Skeletal muscle tissue (tissue), 4 donors: ENCODE results near the gene SP3. TPM values are rescaled to one million over a fixed set of nuclear protein-coding genes. Genes with fewer than 3 reads are reported as not detected.

ENCODE experiments used
- H3K27ac ChIP-seq: one replicate; pipeline ENCODE4 v1.7.0; 2013; ENCODE audit warnings: mild to moderate bottlenecking, low read depth, low read length, inconsistent platforms
- H3K27me3 ChIP-seq, 3 donors: one replicate each; pipeline ENCODE4 v1.7.0; 2013; ENCODE audit warnings: low read length in 3 of 3; ENCODE audit not compliant: control insufficient read depth in 3 of 3, insufficient read depth in 3 of 3
- H3K36me3 ChIP-seq, 3 donors: one replicate each; pipeline ENCODE4 v1.7.0; 2013; ENCODE audit warnings: low read length in 3 of 3; ENCODE audit not compliant: control insufficient read depth in 3 of 3, insufficient read depth in 3 of 3
- H3K4me1 ChIP-seq, 3 donors: one replicate each; pipeline ENCODE4 v1.7.0; 2013; ENCODE audit warnings: low read length in 3 of 3, mild to moderate bottlenecking in 3 of 3; ENCODE audit not compliant: control insufficient read depth in 3 of 3, insufficient read depth in 3 of 3
- H3K4me3 ChIP-seq, 3 donors: one replicate each; pipeline ENCODE4 v1.7.0; 2013; ENCODE audit warnings: low read length in 3 of 3
- H3K9ac ChIP-seq, 3 donors: one replicate each; pipeline ENCODE4 v1.7.0; 2013; ENCODE audit warnings: low read length in 3 of 3, mild to moderate bottlenecking in 3 of 3, moderate library complexity in 2 of 3, low read depth in 1 of 3
- H3K9me3 ChIP-seq, 3 donors: one replicate each; pipeline ENCODE4 v1.7.0; 2013; ENCODE audit warnings: low read length in 3 of 3; ENCODE audit not compliant: control insufficient read depth in 3 of 3
- total RNA-seq: library from RNA; depleted of rRNA; stranded (reverse); fragments of >200 nt; gene quantifications from one replicate; pipeline ENCODE4 v1.2.3, GENCODE V29; 2014
- donor health status: Osteomylitis.

The SP3 gene
- total RNA-seq, 1 donor from 2014 or later, result 90.3 TPM

- Histone ChIP-seq H3K9ac (no peak overlapping the region), H3K36me3 (peaks cover 0 to 3% (median 0%) of the 10 kb centered on the region in 3 donors), H3K27me3 (no peaks in the 10 kb centered on the region), H3K4me3 (no peak overlapping the region), H3K4me1 (peaks cover 16 to 25% (median 21%) of the 10 kb centered on the region in 3 donors), H3K27ac (no peak overlapping the region), H3K9me3 (no peaks in the 10 kb centered on the region)
Observed at GRCh38 chr2:173935305-173935704, 29.9 kb downstream of the SP3 start.

GRCh38 chr2:173934895-173935294 lies 30.3 kb downstream of the SP3 start:
- H3K4me3 ChIP-seq, result no peak overlapping the region
- peaks cover 0 to 3% (median 0%) of the 10 kb centered on the region in 3 donors for H3K36me3 ChIP-seq
- no peaks in the 10 kb centered on the region for H3K27me3 ChIP-seq
- H3K9me3 ChIP-seq, result no peaks in the 10 kb centered on the region
- no peak overlapping the region for H3K27ac ChIP-seq
- H3K4me1 ChIP-seq, result peaks cover 12 to 24% (median 17%) of the 10 kb centered on the region in 3 donors
- no peak overlapping the region for H3K9ac ChIP-seq

GRCh38 chr2:173931751-173932150 lies 33.4 kb downstream of the SP3 start:
- Histone ChIP-seq H3K27ac (no peak overlapping the region), H3K36me3 (peaks cover 0 to 4% (median 3%) of the 10 kb centered on the region in 3 donors), H3K4me3 (no peak overlapping the region), H3K9ac (no peak overlapping the region), H3K27me3 (no peaks in the 10 kb centered on the region), H3K4me1 (peaks cover 12 to 17% (median 13%) of the 10 kb centered on the region in 3 donors), H3K9me3 (no peaks in the 10 kb centered on the region)

GRCh38 chr2:173929441-173929840 lies 35.7 kb downstream of the SP3 start:
- no peak overlapping the region for H3K9ac ChIP-seq
- H3K4me1 ChIP-seq, result peaks cover 0 to 3% (median 0%) of the 10 kb centered on the region in 3 donors
- H3K9me3 ChIP-seq, result no peaks in the 10 kb centered on the region
- peaks cover 0 to 4% (median 3%) of the 10 kb centered on the region in 3 donors for H3K36me3 ChIP-seq
- no peaks in the 10 kb centered on the region for H3K27me3 ChIP-seq
- H3K4me3 ChIP-seq, result no peak overlapping the region
- no peak overlapping the region for H3K27ac ChIP-seq

GRCh38 chr2:173926875-173927274 lies 38.3 kb downstream of the SP3 start:
- Histone ChIP-seq H3K4me3 (no peak overlapping the region), H3K27me3 (no peaks in the 10 kb centered on the region), H3K36me3 (peaks cover 0 to 4% (median 0%) of the 10 kb centered on the region in 3 donors), H3K9ac (no peak overlapping the region), H3K4me1 (peaks cover 0 to 3% (median under 1%) of the 10 kb centered on the region in 3 donors), H3K27ac (no peak overlapping the region), H3K9me3 (no peaks in the 10 kb centered on the region)

- H3K27me3 ChIP-seq, result no peaks in the 10 kb centered on the region
- H3K9ac ChIP-seq, result no peak overlapping the region
- peaks cover 2 to 7% (median 3%) of the 10 kb centered on the region in 3 donors for H3K4me1 ChIP-seq
- H3K9me3 ChIP-seq, result no peaks in the 10 kb centered on the region
- H3K27ac ChIP-seq, result no peak overlapping the region
- no peak overlapping the region for H3K4me3 ChIP-seq
- H3K36me3 ChIP-seq, result peaks cover 0 to 4% (median 0%) of the 10 kb centered on the region in 3 donors
Observed at GRCh38 chr2:173924285-173924684, 40.9 kb downstream of the SP3 start.

GRCh38 chr2:173922760-173923159 lies 42.4 kb downstream of the SP3 start:
- Histone ChIP-seq H3K4me3 (no peak overlapping the region), H3K4me1 (peaks cover 2 to 7% (median 3%) of the 10 kb centered on the region in 3 donors), H3K27me3 (no peaks in the 10 kb centered on the region), H3K9ac (no peak overlapping the region), H3K9me3 (no peaks in the 10 kb centered on the region), H3K36me3 (peaks cover 0 to 5% (median 0%) of the 10 kb centered on the region in 3 donors), H3K27ac (no peak overlapping the region)

GRCh38 chr2:173922068-173922467 lies 43.1 kb downstream of the SP3 start:
- H3K27ac ChIP-seq, result no peak overlapping the region
- no peaks in the 10 kb centered on the region for H3K27me3 ChIP-seq
- peaks cover 2 to 7% (median 3%) of the 10 kb centered on the region in 3 donors for H3K4me1 ChIP-seq
- H3K9ac ChIP-seq, result no peak overlapping the region
- H3K36me3 ChIP-seq, result peaks cover 0 to 5% (median 4%) of the 10 kb centered on the region in 3 donors
- no peak overlapping the region for H3K4me3 ChIP-seq
- no peaks in the 10 kb centered on the region for H3K9me3 ChIP-seq

- Histone ChIP-seq H3K27me3 (no peaks in the 10 kb centered on the region), H3K9me3 (no peaks in the 10 kb centered on the region), H3K27ac (no peak overlapping the region), H3K9ac (peak overlapping the region in 1 of 3 donors; percentile 14), H3K4me3 (no peak overlapping the region), H3K4me1 (no peaks in the 10 kb centered on the region), H3K36me3 (peaks cover 9 to 30% (median 9%) of the 10 kb centered on the region in 3 donors)
Observed at GRCh38 chr2:173914055-173914927, 50.9 kb downstream of the SP3 start.

GRCh38 chr2:173909846-173910245 lies 55.3 kb downstream of the SP3 start:
- Histone ChIP-seq H3K4me3 (no peak overlapping the region), H3K36me3 (peaks cover 9 to 38% (median 19%) of the 10 kb centered on the region in 3 donors)

More at GRCh38 chr2:173909846-173910245, 55.3 kb downstream of the SP3 start:
- Histone ChIP-seq H3K27me3 (no peaks in the 10 kb centered on the region), H3K9ac (no peak overlapping the region), H3K4me1 (no peaks in the 10 kb centered on the region), H3K27ac (no peak overlapping the region), H3K9me3 (no peaks in the 10 kb centered on the region)
